Tibial artery (tissue), 4 donors: ENCODE measurements around the gene UTP20.

Experiments used
- DNase-seq, 2 donors: peaks; one replicate each; pipeline ENCODE4 v3.0.0-alpha.2; 2019
- H3K27ac ChIP-seq, 2 donors: fragments of 200-600 bp; sonication (generic) in 1 of 2; 1 replicate in 1 of 2; 2 replicates in 1 of 2; pipeline ENCODE4 v1.5.1; 2018 to 2019; ENCODE audit warnings: mild to moderate bottlenecking in 1 of 2
- H3K27me3 ChIP-seq, 2 donors: fragments of 200-600 bp; sonication (generic) in 1 of 2; one replicate each; pipeline versions ENCODE4 v1.5.1 to v1.6.0; 2016 to 2019
- H3K36me3 ChIP-seq, 3 donors: fragments of 200-600 bp; sonication (generic) in 2 of 3; one replicate each; pipeline ENCODE4 v1.5.1; 2016 to 2019; ENCODE audit warnings: mild to moderate bottlenecking in 2 of 3
- H3K4me1 ChIP-seq, 4 donors: fragments of 200-600 bp; sonication (generic) in 2 of 4; 1 replicate in 3 of 4; 2 replicates in 1 of 4; pipeline ENCODE4 v1.5.1; 2016 to 2019
- H3K4me3 ChIP-seq, 2 donors: fragments of 200-600 bp; sonication (generic) in 1 of 2; 1 replicate in 1 of 2; 2 replicates in 1 of 2; pipeline ENCODE4 v1.5.1; 2018 to 2019; ENCODE audit warnings: mild to moderate bottlenecking in 2 of 2
- H3K9me3 ChIP-seq, 3 donors: fragments of 200-600 bp; sonication (generic) in 1 of 3; one replicate each; pipeline ENCODE4 v1.5.1; 2016 to 2019
- CTCF ChIP-seq, 2 experiments: fragments of 200-600 bp in 1 of 2; fragments of 450-650 bp in 1 of 2; IDR thresholded peaks; one replicate each; pipeline ENCODE4 v1.5.1; 2017 to 2019; ENCODE audit warnings: antibody characterized with exemption in 2 of 2, mild to moderate bottlenecking in 1 of 2, moderate library complexity in 1 of 2
- intact Hi-C: fragments of 100-400 bp; cut with DNase I; formaldehyde crosslinking; loops from one replicate; pipeline ENCODE4 v1.15.0; 2023; ENCODE audit warnings: low total_unique reads

The UTP20 gene

GRCh38 chr12:101238800-101239329 is 41.0 kb upstream of the UTP20 start:
- intact Hi-C loops, result loop anchor here (5.0 kb wide), 1 partner anchor 167 kb away; no protein-coding TSS in a partner anchor
- no peak overlapping the region for H3K4me3 ChIP-seq
- no peaks in the 10 kb centered on the region for H3K9me3 ChIP-seq
- H3K27ac ChIP-seq, result no peak overlapping the region
- DNase-seq, result no peak
- no peaks in the 10 kb centered on the region for H3K4me1 ChIP-seq
- no peaks in the 10 kb centered on the region for H3K36me3 ChIP-seq
- H3K27me3 ChIP-seq, result peaks cover 0 to 4% of the 10 kb centered on the region in 2 donors
- no peak for TF ChIP-seq CTCF (IDR thresholded peaks at IDR 0.05)

- intact Hi-C loops, result no loop called here
- no peak for TF ChIP-seq CTCF (IDR thresholded peaks at IDR 0.05)
- Histone ChIP-seq H3K27me3 (peaks cover 0 to 4% of the 10 kb centered on the region in 2 donors), H3K9me3 (no peaks in the 10 kb centered on the region), H3K36me3 (no peaks in the 10 kb centered on the region), H3K4me3 (no peak overlapping the region), H3K4me1 (no peaks in the 10 kb centered on the region), H3K27ac (no peak overlapping the region)
- no peak for DNase-seq
These were observed 36.8 kb upstream of the UTP20 start for GRCh38 chr12:101243074-101243473.

- intact Hi-C loops, result no loop called here
- no peak for TF ChIP-seq CTCF (IDR thresholded peaks at IDR 0.05)
These were observed 36.3 kb upstream of the UTP20 start for GRCh38 chr12:101243616-101244015.

GRCh38 chr12:101256266-101256665 is 23.6 kb upstream of the UTP20 start:
- Histone ChIP-seq H3K4me3 (no peak overlapping the region), H3K27ac (no peak overlapping the region), H3K36me3 (no peaks in the 10 kb centered on the region), H3K9me3 (no peaks in the 10 kb centered on the region), H3K4me1 (no peaks in the 10 kb centered on the region), H3K27me3 (peaks cover 0 to 4% of the 10 kb centered on the region in 2 donors)
- intact Hi-C loops, result no loop called here
- no peak for TF ChIP-seq CTCF (IDR thresholded peaks at IDR 0.05)
- DNase-seq, result no peak

More at GRCh38 chr12:101243616-101244015, 36.3 kb upstream of the UTP20 start:
- no peak overlapping the region for H3K4me3 ChIP-seq
- H3K27ac ChIP-seq, result no peak overlapping the region
- no peaks in the 10 kb centered on the region for H3K4me1 ChIP-seq
- no peak for DNase-seq
- H3K27me3 ChIP-seq, result peaks cover 0 to 4% of the 10 kb centered on the region in 2 donors
- H3K9me3 ChIP-seq, result no peaks in the 10 kb centered on the region
- H3K36me3 ChIP-seq, result no peaks in the 10 kb centered on the region

- intact Hi-C loops, result no loop called here
- TF ChIP-seq CTCF (IDR thresholded peaks at IDR 0.05), result no peak
- H3K9me3 ChIP-seq, result no peaks in the 10 kb centered on the region
- no peak for DNase-seq
- H3K4me3 ChIP-seq, result no peak overlapping the region
- H3K27me3 ChIP-seq, result no peaks in the 10 kb centered on the region
- no peak overlapping the region for H3K27ac ChIP-seq
- H3K36me3 ChIP-seq, result no peaks in the 10 kb centered on the region
- no peaks in the 10 kb centered on the region for H3K4me1 ChIP-seq
These were observed 22.5 kb upstream of the UTP20 start for GRCh38 chr12:101257357-101257756.

- H3K36me3 ChIP-seq, result no peaks in the 10 kb centered on the region
- peaks cover 0 to 11% of the 10 kb centered on the region in 2 donors for H3K27me3 ChIP-seq
- H3K9me3 ChIP-seq, result no peaks in the 10 kb centered on the region
- H3K4me3 ChIP-seq, result no peak overlapping the region
- intact Hi-C loops, result no loop called here
- H3K27ac ChIP-seq, result no peak overlapping the region
- DNase-seq, result no peak
- no peak for TF ChIP-seq CTCF (IDR thresholded peaks at IDR 0.05)
- no peaks in the 10 kb centered on the region for H3K4me1 ChIP-seq
These were observed 12.8 kb upstream of the UTP20 start for GRCh38 chr12:101267111-101267510.
